Tibial nerve (tissue), 4 donors: ENCODE data around the gene RAB3C. TPM values are rescaled to one million over a fixed set of nuclear protein-coding genes. Genes with fewer than 3 reads are reported as not detected.

ENCODE experiments used
- DNase-seq, 2 donors: peaks; one replicate each; pipeline ENCODE4 v3.0.0-alpha.2; 2019; ENCODE audit warnings: low spot score in 2 of 2
- H3K27ac ChIP-seq, 4 donors: fragments of 200-600 bp; sonication (generic) in 3 of 4; one replicate each; pipeline ENCODE4 v1.5.1; 2017 to 2019; ENCODE audit warnings: mild to moderate bottlenecking in 1 of 4
- H3K27me3 ChIP-seq, 2 donors: fragments of 200-600 bp; sonication (generic) in 1 of 2; one replicate each; pipeline versions ENCODE4 v1.5.1 to v1.6.0; 2017 to 2019
- H3K36me3 ChIP-seq, 3 donors: fragments of 200-600 bp; sonication (generic); one replicate each; pipeline ENCODE4 v1.5.1; 2018 to 2019
- H3K4me1 ChIP-seq, 4 donors: fragments of 200-600 bp; sonication (generic) in 3 of 4; one replicate each; pipeline ENCODE4 v1.5.1; 2017 to 2019
- H3K4me3 ChIP-seq, 4 donors: fragments of 200-600 bp; sonication (generic) in 3 of 4; one replicate each; pipeline ENCODE4 v1.5.1; 2017 to 2019; ENCODE audit warnings: mild to moderate bottlenecking in 1 of 4, moderate library complexity in 1 of 4
- H3K9me3 ChIP-seq, 4 donors: fragments of 200-600 bp; sonication (generic) in 3 of 4; one replicate each; pipeline ENCODE4 v1.5.1; 2017 to 2019
- CTCF ChIP-seq, 5 experiments: fragments of 200-600 bp in 3 of 5; fragments of 450-650 bp in 2 of 5; sonication (generic) in 3 of 5; IDR thresholded peaks; one replicate each; pipeline ENCODE4 v1.5.1; 2016 to 2019; ENCODE audit warnings: antibody characterized with exemption in 5 of 5, mild to moderate bottlenecking in 3 of 5, moderate library complexity in 2 of 5
- EP300 ChIP-seq, 2 donors: sonication (generic); formaldehyde crosslinking; IDR thresholded peaks; one replicate each; pipeline ENCODE4 v1.6.1; 2017; ENCODE audit warnings: antibody characterized with exemption in 2 of 2, mild to moderate bottlenecking in 1 of 2
- POLR2A ChIP-seq, 2 donors: fragments of 450-650 bp; IDR thresholded peaks; one replicate each; pipeline ENCODE4 v1.6.1; 2017; ENCODE audit warnings: antibody characterized with exemption in 2 of 2, mild to moderate bottlenecking in 2 of 2, moderate library complexity in 2 of 2
- WGBS, 2 donors: methylation state at CpG; one replicate each; pipeline ENCODE4 v1.1.5; 2018; 5-methylcytosine and 5-hydroxymethylcytosine counted together
- total RNA-seq, 4 donors: library from RNA; depleted of rRNA; stranded (reverse); fragments of >200 nt; gene quantifications; one replicate each; pipeline ENCODE4 v1.1.0, GENCODE V29; 2016

The RAB3C gene
- total RNA-seq, 4 donors from 2014 or later = under 0.01 to 1.2 (median 1.0) TPM

GRCh38 chr5:58836351-58836750, 253.5 kb downstream of the RAB3C start:
- TF ChIP-seq EP300 (IDR thresholded peaks at IDR 0.05) = no peak
- TF ChIP-seq POLR2A (IDR thresholded peaks at IDR 0.05) = no peak
- no peak for TF ChIP-seq CTCF (IDR thresholded peaks at IDR 0.05)
- Histone ChIP-seq H3K4me3 (no peak overlapping the region), H3K36me3 (no peaks in the 10 kb centered on the region), H3K4me1 (no peaks in the 10 kb centered on the region), H3K27ac (no peak overlapping the region), H3K9me3 (peaks cover 0 to 14% (median 0%) of the 10 kb centered on the region in 4 donors), H3K27me3 (no peaks in the 10 kb centered on the region)
- 44 to 46% methylated on average over 3 of the region's 3 CpGs for WGBS, 2 donors
- DNase-seq = no peak

- Histone ChIP-seq H3K36me3 (no peaks in the 10 kb centered on the region), H3K4me1 (no peaks in the 10 kb centered on the region), H3K9me3 (peaks cover 0 to 14% (median 0%) of the 10 kb centered on the region in 4 donors), H3K4me3 (no peak overlapping the region), H3K27ac (no peak overlapping the region), H3K27me3 (no peaks in the 10 kb centered on the region)
- TF ChIP-seq POLR2A (IDR thresholded peaks at IDR 0.05) = no peak
- TF ChIP-seq CTCF (IDR thresholded peaks at IDR 0.05) = no peak
- no peak for TF ChIP-seq EP300 (IDR thresholded peaks at IDR 0.05)
- DNase-seq = no peak
These were observed 255.9 kb downstream of the RAB3C start for GRCh38 chr5:58838729-58839128.

GRCh38 chr5:58842852-58843251, 260.0 kb downstream of the RAB3C start:
- Histone ChIP-seq H3K27ac (no peak overlapping the region), H3K27me3 (no peaks in the 10 kb centered on the region), H3K9me3 (peaks cover 0 to 14% (median 0%) of the 10 kb centered on the region in 4 donors), H3K4me3 (no peak overlapping the region), H3K4me1 (no peaks in the 10 kb centered on the region), H3K36me3 (no peaks in the 10 kb centered on the region)
- no peak for DNase-seq
- TF ChIP-seq EP300 (IDR thresholded peaks at IDR 0.05) (no peak), POLR2A (IDR thresholded peaks at IDR 0.05) (no peak), CTCF (IDR thresholded peaks at IDR 0.05) (no peak)
- 91 to 94% methylated on average over 2 of the region's 2 CpGs for WGBS, 2 donors

- no peak overlapping the region for H3K4me3 ChIP-seq
- WGBS, 2 donors = 49 to 54% methylated on average over 2 of the region's 2 CpGs
- no peaks in the 10 kb centered on the region for H3K27me3 ChIP-seq
- H3K36me3 ChIP-seq = no peaks in the 10 kb centered on the region
- DNase-seq = no peak
- H3K4me1 ChIP-seq = peaks cover 0 to 3% (median 0%) of the 10 kb centered on the region in 4 donors
- no peak for TF ChIP-seq EP300 (IDR thresholded peaks at IDR 0.05)
- no peak for TF ChIP-seq CTCF (IDR thresholded peaks at IDR 0.05)
- no peak for TF ChIP-seq POLR2A (IDR thresholded peaks at IDR 0.05)
- no peak overlapping the region for H3K27ac ChIP-seq
- H3K9me3 ChIP-seq = peaks cover 0 to 14% (median 0%) of the 10 kb centered on the region in 4 donors
These were observed 261.5 kb downstream of the RAB3C start for GRCh38 chr5:58844395-58844794.

GRCh38 chr5:58847041-58847440, 264.2 kb downstream of the RAB3C start:
- Histone ChIP-seq H3K4me3 (no peak overlapping the region), H3K36me3 (no peaks in the 10 kb centered on the region), H3K27ac (no peak overlapping the region), H3K27me3 (no peaks in the 10 kb centered on the region), H3K4me1 (peaks cover 0 to 3% (median 0%) of the 10 kb centered on the region in 4 donors), H3K9me3 (no peaks in the 10 kb centered on the region)
- 87 to 91% methylated on average over 5 of the region's 5 CpGs for WGBS, 2 donors
- no peak for TF ChIP-seq EP300 (IDR thresholded peaks at IDR 0.05)
- no peak for TF ChIP-seq CTCF (IDR thresholded peaks at IDR 0.05)
- no peak for TF ChIP-seq POLR2A (IDR thresholded peaks at IDR 0.05)
- DNase-seq = no peak
